SKM-1 (cell line): Measurements from ENCODE around the gene BORCS8.
"Not testable (repeated sequence)": the region's sequence is repeated elsewhere in the genome, so short reads cannot be mapped to it uniquely, and the experiment has no call there.

ENCODE experiments used
- DNase-seq: peaks from one replicate; lab custom pipeline; 2025; ENCODE audit not compliant: unreplicated experiment; lab: John Stamatoyannopoulos, UW

Gene BORCS8

GRCh38 chr19:19181488-19181998 lies 10.4 kb downstream of the BORCS8 start:
- DNase-seq, result peak; percentile 59

GRCh38 chr19:19179548-19180441 lies 12.2 kb downstream of the BORCS8 start:
- no peak for DNase-seq

- DNase-seq, result no peak
Observed at GRCh38 chr19:19176950-19177349, 15.0 kb downstream of the BORCS8 start.

- not testable (repeated sequence) for DNase-seq
Observed at GRCh38 chr19:19173243-19173642, 18.7 kb downstream of the BORCS8 start.

GRCh38 chr19:19171821-19172532 lies 20.0 kb downstream of the BORCS8 start:
- peak; percentile 32 for DNase-seq

GRCh38 chr19:19170873-19171672 lies 20.9 kb downstream of the BORCS8 start:
- DNase-seq, result no peak

GRCh38 chr19:19170053-19170872 lies 21.7 kb downstream of the BORCS8 start, which contains the start of gene MEF2B:
Gene MEF2B (minus strand): TSS chr19:19170263. CDS start chr19:19150735, 19,528 bp downstream.
- DNase-seq, result no peak

GRCh38 chr19:19169236-19170052 lies 22.5 kb downstream of the BORCS8 start:
- DNase-seq, result no peak

- no peak for DNase-seq
Observed at GRCh38 chr19:19167612-19168011, 24.3 kb downstream of the BORCS8 start.

GRCh38 chr19:19165396-19165795 lies 26.6 kb downstream of the BORCS8 start:
- DNase-seq, result no peak

GRCh38 chr19:19162495-19162894 lies 29.5 kb downstream of the BORCS8 start:
- DNase-seq, result no peak

- DNase-seq, result no peak
Observed at GRCh38 chr19:19160461-19161035, 31.4 kb downstream of the BORCS8 start.

- no peak for DNase-seq
Observed at GRCh38 chr19:19159534-19159933, 32.4 kb downstream of the BORCS8 start.

GRCh38 chr19:19157808-19158207 lies 34.1 kb downstream of the BORCS8 start:
- DNase-seq, result no peak

GRCh38 chr19:19155495-19156219 lies 36.3 kb downstream of the BORCS8 start:
- no peak for DNase-seq

GRCh38 chr19:19154768-19155494 lies 37.0 kb downstream of the BORCS8 start:
- no peak for DNase-seq

GRCh38 chr19:19152668-19153384 lies 39.1 kb downstream of the BORCS8 start:
- no peak for DNase-seq
